ENCODE results near the gene RSAD1. TPM values are rescaled to one million over a fixed set of nuclear protein-coding genes. Genes with fewer than 3 reads are reported as not detected.

RSAD1 gene
- total and polyA plus RNA-seq, 2 donors, result 17.0 to 29.2 TPM

DNA sequence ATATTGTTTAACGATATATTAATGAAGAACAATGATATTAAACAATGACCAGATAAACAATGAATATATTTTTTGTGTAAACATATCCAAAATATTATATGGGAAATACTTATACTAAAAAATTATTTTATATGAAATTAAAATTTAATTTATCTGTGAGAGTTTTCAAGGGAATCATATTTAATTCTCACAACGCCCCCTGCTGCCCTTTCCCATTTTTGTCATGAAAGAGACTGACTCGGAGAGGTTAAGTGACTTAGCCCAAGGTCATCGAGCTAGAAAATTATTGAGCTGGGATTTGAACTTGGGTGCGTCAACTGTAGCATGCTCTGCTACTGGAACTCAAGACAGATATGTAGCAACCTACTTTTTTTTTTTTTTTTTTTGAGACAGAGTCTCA is 22.4 kb downstream of the RSAD1 start:
- Histone ChIP-seq H3K27ac (ENCODE audit: low read depth) (no peak overlapping the region), H3K4me1 (ENCODE audit: insufficient read depth) (no peaks in the 10 kb centered on the region), H3K4me3 (ENCODE audit: low read depth, low read length) (no peak overlapping the region), H3K36me3 (ENCODE audit: insufficient read depth) (no peaks in the 10 kb centered on the region)
- WGBS, result 41% methylated on average over 5 of the region's 5 CpGs
- no peak for DNase-seq (ENCODE audit: extremely low spot score)

DNA sequence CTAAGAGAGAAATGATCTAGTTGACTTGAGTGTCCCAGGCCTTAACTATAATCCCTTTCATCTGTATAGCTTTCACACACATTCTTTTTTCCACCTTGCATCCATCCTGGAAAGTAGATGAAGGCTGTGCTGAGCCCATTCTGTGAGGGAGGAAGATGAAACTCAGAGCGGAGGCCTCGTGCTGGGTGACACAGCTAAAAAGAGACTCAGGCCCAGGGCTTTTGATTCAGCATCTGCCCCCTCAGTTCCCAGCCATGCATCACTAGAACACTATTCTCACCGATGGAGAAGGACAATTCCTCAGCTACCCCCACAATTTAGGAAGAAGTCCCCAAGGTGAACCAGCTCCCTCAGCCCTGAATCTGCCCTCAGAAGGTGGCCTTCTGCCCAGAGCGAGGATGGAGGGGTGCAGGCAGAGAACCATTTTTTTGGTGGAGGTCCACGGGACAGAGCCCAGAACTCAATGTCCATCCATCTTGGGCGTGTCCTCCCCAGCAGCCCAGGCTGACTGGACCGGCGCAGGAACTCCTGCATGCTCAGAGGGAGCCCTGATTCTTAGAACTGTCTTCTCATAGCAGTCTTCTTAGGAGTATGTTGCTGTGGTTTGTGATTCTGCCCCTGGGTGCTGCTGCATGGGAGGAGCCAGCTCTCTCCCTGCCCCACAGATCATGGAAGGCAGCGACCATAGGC is 23.8 kb downstream of the RSAD1 start:
- Histone ChIP-seq H3K36me3 (ENCODE audit: insufficient read depth) (no peaks in the 10 kb centered on the region), H3K27ac (ENCODE audit: low read depth) (no peak overlapping the region), H3K4me3 (ENCODE audit: low read depth, low read length) (no peak overlapping the region), H3K4me1 (ENCODE audit: insufficient read depth) (no peaks in the 10 kb centered on the region)
- DNase-seq (ENCODE audit: extremely low spot score), result no peak
- WGBS, result 90% methylated on average over 9 of the region's 9 CpGs

DNA sequence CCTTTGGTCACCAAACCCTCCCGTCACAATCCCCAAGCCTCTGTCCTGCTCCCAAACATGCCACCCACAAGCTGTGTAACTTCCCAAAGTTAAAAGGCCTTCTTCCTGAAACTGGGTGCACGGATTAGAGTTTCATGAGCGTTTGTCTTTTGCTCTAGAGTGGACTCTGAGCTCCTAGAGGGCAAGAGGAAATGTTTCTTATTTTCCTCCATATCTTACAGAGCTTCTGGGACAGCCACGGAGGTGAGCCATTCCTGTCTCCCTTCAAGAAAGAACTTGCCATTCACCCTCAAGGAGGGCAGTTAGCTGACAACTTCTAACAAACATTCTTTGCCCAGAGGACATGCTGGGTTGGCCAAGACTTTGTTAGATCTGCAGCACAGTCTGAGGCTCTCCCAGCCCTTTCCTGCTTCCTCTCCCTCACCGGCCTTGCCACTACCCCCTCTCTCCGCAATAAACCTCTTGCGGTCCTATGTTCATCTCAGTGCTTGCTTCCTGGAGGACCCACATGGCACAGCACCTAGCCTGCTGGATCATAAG is 27.0 kb downstream of the RSAD1 start:
- no peak overlapping the region for H3K27ac ChIP-seq (ENCODE audit: low read depth)
- 64% methylated on average over 7 of the region's 7 CpGs for whole genome bisulfite sequencing
- H3K4me3 ChIP-seq (ENCODE audit: low read depth, low read length), result no peak overlapping the region
- no peaks in the 10 kb centered on the region for H3K36me3 ChIP-seq (ENCODE audit: insufficient read depth)
- H3K4me1 ChIP-seq (ENCODE audit: insufficient read depth), result no peaks in the 10 kb centered on the region
- DNase-seq (ENCODE audit: extremely low spot score), result no peak

DNA sequence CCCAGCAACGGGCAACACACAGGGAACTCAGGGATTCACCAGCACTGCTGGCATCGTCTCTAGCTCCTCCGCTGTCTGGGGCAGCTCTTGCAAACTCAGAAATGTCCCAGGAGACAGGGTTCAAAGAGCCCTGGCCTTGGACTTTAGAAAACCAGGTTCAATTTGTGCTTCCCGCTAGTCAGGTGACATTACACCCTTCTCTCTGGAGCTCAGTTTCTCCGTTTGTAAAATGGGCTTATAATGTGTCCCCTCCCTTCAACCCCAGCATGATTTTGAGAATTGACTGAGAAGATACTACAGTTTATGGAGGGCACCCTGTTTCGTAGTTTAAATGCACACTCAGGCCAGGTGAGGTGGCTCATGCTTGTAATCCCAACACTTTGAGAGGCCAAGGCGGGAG is 27.6 kb downstream of the RSAD1 start:
- H3K27ac ChIP-seq (ENCODE audit: low read depth), result no peak overlapping the region
- no peaks in the 10 kb centered on the region for H3K36me3 ChIP-seq (ENCODE audit: insufficient read depth)
- H3K4me3 ChIP-seq (ENCODE audit: low read depth, low read length), result no peak overlapping the region
- no peaks in the 10 kb centered on the region for H3K4me1 ChIP-seq (ENCODE audit: insufficient read depth)
- 75% methylated on average over 7 of the region's 7 CpGs for WGBS
- DNase-seq (ENCODE audit: extremely low spot score), result no peak

DNA sequence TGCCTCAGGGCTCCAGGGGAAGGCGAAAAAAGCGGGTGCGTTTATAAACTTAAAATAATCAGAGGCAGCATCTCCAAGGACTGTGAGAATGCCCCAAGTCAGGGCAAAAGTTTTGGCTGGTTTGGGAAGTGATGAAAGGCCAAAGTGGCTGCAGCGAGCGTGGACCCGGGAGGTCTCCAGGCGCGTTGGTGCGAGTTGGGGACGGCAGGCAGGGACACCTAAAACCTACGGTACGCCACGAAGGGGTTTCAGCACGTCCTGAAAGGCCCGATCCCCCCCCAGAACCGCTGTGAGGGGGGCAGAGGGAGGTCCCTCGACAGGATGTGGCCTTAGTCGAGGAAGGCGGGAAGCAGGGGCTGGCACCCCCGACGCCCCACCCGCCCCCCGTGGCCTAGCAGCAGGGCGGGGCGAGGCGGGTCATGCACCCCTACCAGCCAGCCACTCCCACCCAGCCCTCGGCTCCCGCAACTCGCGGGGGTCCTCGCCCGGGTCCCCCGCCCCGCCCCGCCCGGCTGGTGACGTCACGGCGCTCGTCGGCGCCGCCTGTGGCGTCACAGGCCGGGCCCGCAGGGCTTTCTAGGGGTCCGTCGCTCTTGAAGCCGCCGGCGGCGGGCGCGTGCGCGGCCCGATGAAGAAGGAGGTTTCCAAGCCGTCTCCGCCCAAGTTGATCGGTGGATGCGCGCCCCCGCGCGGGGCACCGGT is 29.4 kb downstream of the RSAD1 start, which contains the start of gene MYCBPAP:
MYCBPAP (plus strand) TSS at position 569 of the 702 bp plus-strand sequence. CDS start 236 bp downstream, outside the sequence.
- H3K27ac ChIP-seq (ENCODE audit: low read depth), result peak within 1 kb of the TSS; percentile 55
- 9% methylated on average over 66 of the region's 66 CpGs for WGBS
- no peak for DNase-seq (ENCODE audit: extremely low spot score)

DNA sequence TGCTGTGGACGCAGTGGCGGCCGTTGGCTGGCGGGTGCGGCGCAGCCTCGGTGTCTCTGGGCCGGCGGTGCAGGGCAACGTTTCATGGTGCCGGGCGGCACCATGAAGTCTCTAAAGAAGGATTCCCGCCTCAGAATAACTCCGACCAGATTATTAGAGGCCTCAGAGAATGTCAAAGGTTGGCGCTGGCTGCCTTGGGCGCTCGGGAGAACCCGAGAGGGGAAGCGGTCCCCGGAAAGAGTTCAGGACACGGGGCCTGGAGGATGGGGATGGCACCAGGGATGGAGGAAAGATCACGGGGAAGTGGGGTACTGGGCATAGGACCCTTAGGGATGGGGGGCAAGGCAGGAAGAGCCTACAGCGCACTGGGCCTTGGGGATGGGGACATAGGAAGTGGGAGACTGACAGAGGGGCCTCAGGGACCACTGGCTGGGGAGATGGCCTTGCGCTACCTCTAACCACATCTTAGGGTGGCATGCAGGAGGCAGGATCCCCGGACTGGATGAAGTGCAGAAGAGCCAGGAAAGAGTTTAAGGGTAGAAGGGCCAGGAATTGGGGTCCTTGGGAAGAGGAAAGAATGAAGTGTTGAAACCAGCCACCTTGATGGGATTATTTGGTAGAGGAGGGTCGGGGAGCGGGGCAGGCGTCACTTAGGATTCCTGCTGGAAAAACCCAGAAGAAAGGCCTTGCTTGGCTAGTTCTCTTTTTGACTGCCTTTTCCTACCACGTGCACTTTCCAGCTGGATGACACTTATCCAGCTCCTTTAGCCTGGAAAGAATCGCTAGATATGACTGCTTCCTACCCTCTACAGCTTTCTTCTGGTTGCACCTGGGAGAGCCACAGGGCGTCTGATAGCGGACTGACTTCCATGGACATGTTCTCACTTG is 30.2 kb downstream of the RSAD1 start:
- no peaks in the 10 kb centered on the region for H3K4me1 ChIP-seq (ENCODE audit: insufficient read depth)
- DNase-seq (ENCODE audit: extremely low spot score), result no peak
- WGBS, result 34% methylated on average over 32 of the region's 32 CpGs
- H3K36me3 ChIP-seq (ENCODE audit: insufficient read depth), result no peaks in the 10 kb centered on the region
- H3K4me3 ChIP-seq (ENCODE audit: low read depth, low read length), result peak overlapping the region; percentile 51
- peak overlapping the region; percentile 55 for H3K27ac ChIP-seq (ENCODE audit: low read depth)

More for the DNA sequence above, 29.4 kb downstream of the RSAD1 start, which contains the start of gene MYCBPAP:
- Histone ChIP-seq H3K4me1 (ENCODE audit: insufficient read depth) (no peaks in the 10 kb centered on the region), H3K36me3 (ENCODE audit: insufficient read depth) (no peaks in the 10 kb centered on the region), H3K4me3 (ENCODE audit: low read depth, low read length) (peak within 1 kb of the TSS; percentile 51)

DNA sequence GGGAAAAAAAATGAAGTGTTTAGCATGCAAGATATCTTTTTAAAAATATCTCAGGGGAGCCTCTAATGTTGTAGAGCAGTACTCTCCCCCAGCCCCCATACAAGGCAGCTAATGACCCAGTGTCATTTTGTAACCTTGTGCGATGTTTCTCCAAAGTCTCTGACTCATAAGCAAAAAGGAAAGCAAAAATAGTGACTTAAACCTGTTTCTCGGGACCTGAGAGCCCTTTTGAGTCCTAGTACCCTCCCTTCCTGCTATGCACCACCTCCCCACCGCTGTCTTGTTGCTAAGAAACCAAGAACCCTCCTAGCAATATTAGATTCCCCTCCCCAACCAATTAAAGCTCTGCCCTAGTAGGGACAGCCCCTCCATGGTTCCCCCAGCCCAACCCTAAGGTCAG is 32.4 kb downstream of the RSAD1 start:
- Histone ChIP-seq H3K4me3 (ENCODE audit: low read depth, low read length) (no peak overlapping the region), H3K27ac (ENCODE audit: low read depth) (peak overlapping the region; percentile 63), H3K36me3 (ENCODE audit: insufficient read depth) (no peaks in the 10 kb centered on the region), H3K4me1 (ENCODE audit: insufficient read depth) (no peaks in the 10 kb centered on the region)
- DNase-seq (ENCODE audit: extremely low spot score), result no peak
- WGBS, result 49% methylated on average over 3 of the region's 3 CpGs

DNA sequence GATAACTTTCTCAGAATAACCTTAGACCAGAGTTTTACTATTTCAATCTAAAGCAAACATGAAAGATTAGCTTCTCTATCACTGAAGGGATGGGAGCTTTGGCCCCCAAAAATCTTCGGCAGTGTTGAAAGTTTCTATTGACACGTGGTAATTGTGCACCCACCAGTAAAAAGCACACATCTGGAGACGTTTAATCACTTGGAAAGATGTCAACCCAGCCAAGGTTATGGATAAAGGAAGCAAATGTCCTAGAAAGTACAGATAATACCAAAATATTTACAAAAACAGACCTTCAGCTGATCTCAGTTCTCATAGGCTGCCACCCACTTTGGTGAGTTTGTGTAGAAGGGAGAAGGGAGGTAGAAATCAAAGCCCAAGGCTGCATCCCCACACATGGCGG is 34.8 kb downstream of the RSAD1 start:
- Histone ChIP-seq H3K36me3 (ENCODE audit: insufficient read depth) (no peaks in the 10 kb centered on the region), H3K27ac (ENCODE audit: low read depth) (no peak overlapping the region), H3K4me3 (ENCODE audit: low read depth, low read length) (no peak overlapping the region), H3K4me1 (ENCODE audit: insufficient read depth) (no peaks in the 10 kb centered on the region)
- 61% methylated on average over 4 of the region's 4 CpGs for WGBS
- no peak for DNase-seq (ENCODE audit: extremely low spot score)

DNA sequence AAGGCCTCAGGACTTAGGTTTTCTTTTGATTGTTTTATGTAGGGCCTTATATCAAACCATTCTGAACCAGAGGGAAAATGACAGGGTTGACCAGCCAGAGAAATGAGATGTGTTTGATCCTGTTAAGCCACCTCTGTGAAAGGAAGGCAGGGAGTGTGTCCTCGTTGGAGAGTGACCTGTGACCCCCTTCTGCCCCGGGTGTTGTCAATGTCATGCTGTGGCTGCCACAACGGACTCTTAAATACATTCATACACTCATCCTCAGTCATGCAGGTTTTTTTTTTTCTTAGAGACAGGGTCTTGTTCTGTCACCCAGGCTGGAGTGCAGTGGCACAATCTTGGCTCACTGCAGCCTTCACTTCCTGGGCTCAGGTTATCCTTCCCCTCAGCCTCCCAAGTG is 35.7 kb downstream of the RSAD1 start:
- no peak overlapping the region for H3K4me3 ChIP-seq (ENCODE audit: low read depth, low read length)
- no peak overlapping the region for H3K27ac ChIP-seq (ENCODE audit: low read depth)
- WGBS, result 63% methylated on average over 3 of the region's 3 CpGs
- no peaks in the 10 kb centered on the region for H3K4me1 ChIP-seq (ENCODE audit: insufficient read depth)
- DNase-seq (ENCODE audit: extremely low spot score), result no peak
- no peaks in the 10 kb centered on the region for H3K36me3 ChIP-seq (ENCODE audit: insufficient read depth)

DNA sequence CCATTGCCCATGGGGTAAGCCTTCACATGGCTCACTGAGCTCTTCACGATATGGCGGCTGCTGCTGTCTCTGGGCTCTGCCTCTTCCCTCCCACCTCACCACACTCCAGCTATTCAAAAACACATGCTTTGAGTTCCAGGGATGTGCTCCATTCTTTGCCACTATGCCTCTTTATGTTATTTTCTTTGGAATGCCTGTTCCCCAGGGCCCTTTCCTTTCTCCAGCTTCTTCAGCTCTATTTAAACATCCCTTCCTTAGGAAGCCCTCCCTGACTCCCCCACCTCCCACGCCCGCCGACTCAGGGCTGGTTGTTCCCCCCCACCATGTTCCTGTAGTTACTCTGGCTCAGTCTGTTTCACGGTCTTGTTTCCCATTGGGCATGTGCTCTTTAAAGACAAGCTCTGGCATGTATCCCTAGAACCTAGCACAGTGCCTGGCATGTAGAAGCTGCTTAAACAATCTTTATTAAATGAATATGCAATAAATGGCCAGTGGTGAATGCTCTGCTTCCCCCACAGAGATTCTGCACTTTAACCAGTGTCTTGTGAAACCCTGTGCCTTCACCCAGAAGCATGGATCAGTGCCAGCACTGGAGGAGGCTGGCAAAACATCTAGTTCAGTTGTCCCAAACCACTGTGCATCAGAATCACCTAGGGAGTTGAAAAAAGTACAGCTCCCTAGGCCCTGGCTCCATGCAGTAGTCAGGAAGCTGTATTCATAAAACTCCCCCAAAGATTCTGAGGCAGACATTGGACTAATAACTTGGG is 36.5 kb downstream of the RSAD1 start:
- H3K4me3 ChIP-seq (ENCODE audit: low read depth, low read length), result no peak overlapping the region
- H3K27ac ChIP-seq (ENCODE audit: low read depth), result no peak overlapping the region
- WGBS, result 65% methylated on average over 6 of the region's 6 CpGs
- no peaks in the 10 kb centered on the region for H3K4me1 ChIP-seq (ENCODE audit: insufficient read depth)
- no peaks in the 10 kb centered on the region for H3K36me3 ChIP-seq (ENCODE audit: insufficient read depth)
- DNase-seq (ENCODE audit: extremely low spot score), result no peak

DNA sequence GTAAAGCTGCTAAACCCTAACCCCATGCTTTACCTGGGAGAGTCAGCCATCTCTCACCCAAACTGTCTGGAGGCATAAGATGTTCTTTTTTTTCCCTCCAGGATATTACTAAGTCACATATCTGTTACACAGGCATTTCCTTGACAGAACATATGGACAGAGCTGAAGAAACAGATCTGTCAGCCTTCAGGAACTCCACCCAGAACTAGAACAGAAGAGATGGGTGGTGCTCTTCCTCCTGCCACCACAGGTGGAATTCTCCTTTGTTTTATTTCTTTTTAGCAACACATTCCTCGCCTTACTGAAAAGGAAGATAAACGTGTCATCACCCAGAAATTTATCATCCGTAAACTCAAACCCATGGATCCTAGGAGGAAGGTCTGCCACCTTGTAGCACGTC is 38.4 kb downstream of the RSAD1 start:
- Histone ChIP-seq H3K27ac (ENCODE audit: low read depth) (no peak overlapping the region), H3K4me3 (ENCODE audit: low read depth, low read length) (no peak overlapping the region), H3K36me3 (ENCODE audit: insufficient read depth) (no peaks in the 10 kb centered on the region), H3K4me1 (ENCODE audit: insufficient read depth) (no peaks in the 10 kb centered on the region)
- DNase-seq (ENCODE audit: extremely low spot score), result no peak
- 88% methylated on average over 4 of the region's 4 CpGs for WGBS

DNA sequence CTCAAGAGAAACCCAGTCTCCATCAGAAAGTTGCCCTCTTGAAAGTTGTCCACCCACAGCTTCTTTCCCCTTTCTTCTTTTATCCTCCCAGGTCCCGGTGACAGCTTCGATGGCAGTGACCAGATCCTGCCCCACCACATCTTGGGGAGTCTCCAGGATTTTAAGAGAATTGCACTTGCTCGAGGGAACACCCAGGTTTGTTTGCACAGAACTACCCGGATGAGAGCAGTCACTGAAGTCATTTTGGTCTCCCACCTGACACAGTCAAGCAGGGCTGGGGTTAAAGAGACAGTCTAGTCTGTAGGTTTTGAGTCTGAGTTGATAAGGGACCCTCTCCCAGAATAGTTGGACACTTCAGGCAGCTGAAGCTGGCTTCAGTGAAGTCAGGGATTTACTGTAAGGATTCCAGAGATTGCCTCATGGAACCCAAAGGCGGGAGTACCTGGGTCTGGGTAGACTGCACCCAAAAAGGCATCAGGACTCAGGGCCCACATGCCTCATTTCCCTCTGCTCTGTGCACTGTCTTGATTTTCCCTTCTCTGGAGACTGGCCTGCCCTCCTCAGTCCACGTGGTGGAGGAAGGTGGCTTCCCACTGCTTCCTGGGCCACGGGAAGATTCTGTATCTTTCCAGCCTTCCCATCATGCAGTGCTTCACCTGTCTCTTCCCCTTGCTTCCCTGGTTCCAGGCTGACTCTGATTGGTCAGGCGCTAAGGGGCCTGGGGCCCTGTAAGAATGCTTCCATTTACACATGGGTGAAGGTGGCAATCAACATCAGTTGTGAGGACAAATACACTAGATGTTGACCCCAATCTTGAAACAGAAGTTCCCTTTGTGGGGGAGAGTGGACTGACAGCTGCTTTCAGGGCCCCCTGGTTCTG is 39.1 kb downstream of the RSAD1 start:
- Histone ChIP-seq H3K4me1 (ENCODE audit: insufficient read depth) (no peaks in the 10 kb centered on the region), H3K27ac (ENCODE audit: low read depth) (no peak overlapping the region), H3K4me3 (ENCODE audit: low read depth, low read length) (no peak overlapping the region), H3K36me3 (ENCODE audit: insufficient read depth) (no peaks in the 10 kb centered on the region)
- 77% methylated on average over 8 of the region's 8 CpGs for WGBS
- no peak for DNase-seq (ENCODE audit: extremely low spot score)

Data from urinary bladder (tissue), 4 donors.